A673 (cell line): Measurements from ENCODE around the gene VAMP5.

ENCODE experiments used
- CTCF ChIP-seq: fragments of 300-800, 200-600 bp; sonication (generic); conservative IDR thresholded peaks from 2 replicates; pipeline ENCODE4 v1.5.1; 2017; ENCODE audit warnings: low read depth, mild to moderate bottlenecking, antibody characterized with exemption, low read length, moderate library complexity, mixed read lengths
- EZH2 ChIP-seq: fragments of 200-600 bp; sonication (generic); IDR thresholded peaks from 2 replicates; pipeline ENCODE4 v1.6.1; 2017; ENCODE audit warnings: borderline replicate concordance, low read depth, mild to moderate bottlenecking, mixed read lengths, antibody characterized with exemption, low read length; ENCODE audit not compliant: poor library complexity, severe bottlenecking

GRCh38 chr2:85591563-85591962 is 7.3 kb downstream of the VAMP5 start:
- TF ChIP-seq CTCF (no peak), EZH2 (no peak)
